Activated CD8-positive, alpha-beta memory T cell treated with anti-CD3 and anti-CD28 coated beads for 48 hours (primary cell): ENCODE data around the gene SLC23A1.
"Not testable (repeated sequence)": the region's sequence is repeated elsewhere in the genome, so short reads cannot be mapped to it uniquely, and the experiment has no call there.

Source experiments
- DNase-seq, 3 experiments: peaks; one replicate each; pipeline ENCODE4 v3.0.0-alpha.2; 2020; ENCODE audit warnings: low read depth in 2 of 3, low spot score in 2 of 3

The SLC23A1 gene

DNA sequence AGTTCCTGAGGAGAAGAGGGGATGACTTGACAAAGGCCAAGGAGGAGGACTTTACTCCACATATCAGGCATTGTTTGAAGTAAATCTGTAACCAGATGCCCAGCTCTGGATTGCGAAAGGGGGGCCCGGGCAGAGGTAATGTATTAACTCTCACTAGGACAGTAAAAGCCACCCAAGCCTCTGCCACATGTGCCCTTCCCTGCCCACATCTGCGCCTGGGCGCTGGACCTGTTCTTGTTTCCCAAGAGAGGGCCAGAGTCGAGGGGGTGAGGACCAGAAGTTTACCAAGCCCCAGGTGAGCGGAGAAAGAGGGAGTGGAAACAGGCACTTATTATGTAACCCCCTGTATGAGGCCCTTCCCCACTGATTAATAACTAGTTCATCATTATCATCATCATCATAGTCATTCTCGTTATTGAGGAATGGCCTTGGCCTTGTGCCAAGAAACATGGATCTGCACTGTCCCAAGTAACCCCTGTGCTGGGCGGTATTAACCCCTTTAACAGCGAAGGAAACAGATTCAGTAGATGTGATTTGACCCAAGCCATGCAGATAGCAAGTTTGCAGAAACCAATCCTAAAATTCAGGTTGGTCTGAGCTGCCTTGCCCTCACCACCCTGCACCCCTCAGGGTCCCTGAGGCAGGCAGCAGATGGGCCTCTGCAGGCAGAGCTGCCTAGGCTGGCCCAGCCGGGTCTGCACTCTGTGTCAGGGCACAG lies at the start of gene SLC23A1:
SLC23A1 (minus strand) TSS at position 23 of the 718 bp plus-strand sequence. CDS start 44 bp downstream, outside the sequence.
- DNase-seq = no peak

DNA sequence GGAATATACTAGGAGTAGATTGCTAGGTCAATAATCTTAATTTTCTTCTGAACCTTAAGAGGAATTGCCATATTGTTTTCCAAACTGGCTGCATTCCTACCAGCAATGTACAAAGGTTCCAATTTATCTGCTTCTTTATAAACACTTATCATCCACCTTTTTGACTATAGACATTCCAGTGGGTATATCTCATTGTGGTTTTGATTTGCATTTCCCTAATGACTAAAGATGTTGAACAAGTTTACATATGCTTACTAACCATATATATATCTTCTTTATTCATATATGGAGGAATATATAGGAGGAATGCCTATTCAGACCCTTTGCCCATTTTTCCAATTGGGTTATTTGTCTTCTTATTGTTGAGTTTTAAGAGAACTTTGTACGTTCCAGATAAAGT lies 48.6 kb upstream of the SLC23A1 start:
- no peak for DNase-seq

- DNase-seq = no peak
Observed at GRCh38 chr5:139430015-139430414, 46.9 kb upstream of the SLC23A1 start.

DNA sequence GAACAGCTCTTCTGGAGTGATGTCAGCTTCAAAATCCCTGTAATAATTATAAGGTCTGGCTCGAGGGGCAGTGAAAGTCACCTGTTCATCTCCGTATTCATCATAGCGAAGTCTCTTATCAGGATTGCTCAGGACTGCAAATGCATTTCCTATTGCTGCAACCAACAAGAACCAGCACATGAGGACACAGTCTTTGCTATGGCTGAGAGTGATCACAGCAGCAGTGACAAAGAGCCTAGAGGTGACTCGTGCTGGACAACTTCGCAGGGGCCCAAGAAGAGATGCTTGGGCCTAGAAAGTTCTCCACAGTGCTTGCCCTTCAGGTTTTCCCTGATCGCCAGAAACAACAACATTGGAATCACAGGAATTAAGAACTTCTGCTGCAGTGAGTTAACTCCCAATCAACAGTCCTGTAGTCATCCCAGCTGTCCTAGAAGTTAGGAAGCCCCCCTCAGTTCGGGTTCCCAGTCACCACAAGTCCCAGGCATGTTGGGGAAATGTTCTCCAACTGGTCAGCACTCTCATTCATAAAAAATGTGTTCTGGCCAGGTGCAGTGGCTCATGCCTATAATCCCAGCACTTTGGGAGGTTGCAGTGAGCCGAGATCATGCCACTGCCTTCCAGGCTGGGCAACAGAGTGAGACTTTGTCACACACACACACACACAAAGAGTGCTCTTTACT lies 43.2 kb upstream of the SLC23A1 start:
- DNase-seq = no peak

GRCh38 chr5:139425497-139425896 lies 42.4 kb upstream of the SLC23A1 start:
- no peak for DNase-seq

- no peak for DNase-seq
Observed at GRCh38 chr5:139422307-139422893, 39.3 kb upstream of the SLC23A1 start.

- no peak for DNase-seq
Observed at GRCh38 chr5:139419226-139420192, 36.4 kb upstream of the SLC23A1 start.

- DNase-seq = no peak
Observed at GRCh38 chr5:139418793-139419192, 35.7 kb upstream of the SLC23A1 start.

- DNase-seq = no peak
Observed at GRCh38 chr5:139417214-139417613, 34.1 kb upstream of the SLC23A1 start.

DNA sequence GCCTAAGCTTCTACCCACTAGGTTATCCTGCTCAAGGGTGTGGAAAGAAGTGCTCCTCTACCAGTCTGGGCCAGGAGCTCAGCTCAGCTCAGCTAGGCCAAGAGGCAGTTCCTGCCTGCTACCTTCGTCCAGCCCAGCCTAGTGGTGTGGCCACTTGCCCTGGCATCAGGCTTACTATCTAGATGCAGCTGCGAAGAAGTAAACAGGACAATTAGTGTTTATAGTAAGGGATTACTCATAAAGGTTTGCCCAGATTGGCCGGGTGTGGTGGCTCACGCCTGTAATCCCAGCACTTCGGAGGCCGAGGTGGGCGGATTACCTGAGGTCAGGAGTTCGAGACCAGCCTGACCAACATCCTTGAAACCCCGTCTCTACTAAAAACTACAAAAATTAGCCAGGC lies 33.6 kb upstream of the SLC23A1 start:
- no peak for DNase-seq

- DNase-seq = no peak
Observed at GRCh38 chr5:139415869-139416268, 32.8 kb upstream of the SLC23A1 start.

GRCh38 chr5:139415221-139415861 lies 32.2 kb upstream of the SLC23A1 start:
- no peak for DNase-seq

DNA sequence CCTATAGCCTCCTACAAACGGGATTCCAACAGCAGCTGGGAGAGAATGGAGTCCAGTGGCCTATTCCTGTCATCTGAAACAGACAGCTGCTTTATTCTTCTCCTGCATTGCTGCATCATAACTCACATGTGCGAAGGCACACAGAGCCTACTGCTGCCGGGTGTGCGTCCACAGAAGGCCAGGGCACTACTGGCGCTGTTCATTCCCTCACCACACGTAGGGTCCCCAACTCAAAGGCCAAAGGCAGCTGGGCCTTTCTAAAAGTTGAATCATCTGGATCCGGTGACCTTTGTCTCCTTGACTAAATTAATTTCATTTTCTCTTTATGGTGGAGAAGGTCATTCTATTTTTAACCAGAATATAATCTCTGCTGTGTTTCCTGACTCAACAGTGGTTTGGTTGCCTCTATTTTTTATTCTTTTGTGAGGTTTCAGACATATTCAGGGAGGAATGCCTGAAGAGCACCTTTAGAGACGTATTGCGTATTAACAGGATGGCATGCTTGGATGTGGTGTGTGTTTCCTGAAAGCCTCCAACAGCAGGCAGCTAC lies 31.6 kb upstream of the SLC23A1 start:
- DNase-seq = no peak

GRCh38 chr5:139413963-139414362 lies 30.9 kb upstream of the SLC23A1 start:
- no peak for DNase-seq

DNA sequence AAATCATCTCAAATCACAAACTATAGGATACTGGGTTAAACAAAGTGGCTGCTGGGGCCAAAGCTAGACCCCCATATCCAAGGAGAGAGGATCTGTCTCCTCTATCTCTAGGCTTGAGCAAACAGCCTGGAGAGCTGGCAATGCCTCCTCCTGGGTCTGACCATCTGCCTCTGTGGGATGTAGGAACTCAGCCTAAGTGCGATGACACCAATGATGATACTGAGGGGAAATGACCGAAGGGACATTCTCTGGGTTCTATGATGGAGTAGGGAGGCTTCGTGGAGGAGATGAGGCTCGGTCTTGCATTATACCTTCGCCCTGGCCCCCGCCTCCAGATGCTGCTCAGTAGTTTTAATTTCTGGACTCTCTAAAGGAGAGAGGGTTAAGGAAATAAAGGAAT lies 30.1 kb upstream of the SLC23A1 start:
- DNase-seq = no peak

DNA sequence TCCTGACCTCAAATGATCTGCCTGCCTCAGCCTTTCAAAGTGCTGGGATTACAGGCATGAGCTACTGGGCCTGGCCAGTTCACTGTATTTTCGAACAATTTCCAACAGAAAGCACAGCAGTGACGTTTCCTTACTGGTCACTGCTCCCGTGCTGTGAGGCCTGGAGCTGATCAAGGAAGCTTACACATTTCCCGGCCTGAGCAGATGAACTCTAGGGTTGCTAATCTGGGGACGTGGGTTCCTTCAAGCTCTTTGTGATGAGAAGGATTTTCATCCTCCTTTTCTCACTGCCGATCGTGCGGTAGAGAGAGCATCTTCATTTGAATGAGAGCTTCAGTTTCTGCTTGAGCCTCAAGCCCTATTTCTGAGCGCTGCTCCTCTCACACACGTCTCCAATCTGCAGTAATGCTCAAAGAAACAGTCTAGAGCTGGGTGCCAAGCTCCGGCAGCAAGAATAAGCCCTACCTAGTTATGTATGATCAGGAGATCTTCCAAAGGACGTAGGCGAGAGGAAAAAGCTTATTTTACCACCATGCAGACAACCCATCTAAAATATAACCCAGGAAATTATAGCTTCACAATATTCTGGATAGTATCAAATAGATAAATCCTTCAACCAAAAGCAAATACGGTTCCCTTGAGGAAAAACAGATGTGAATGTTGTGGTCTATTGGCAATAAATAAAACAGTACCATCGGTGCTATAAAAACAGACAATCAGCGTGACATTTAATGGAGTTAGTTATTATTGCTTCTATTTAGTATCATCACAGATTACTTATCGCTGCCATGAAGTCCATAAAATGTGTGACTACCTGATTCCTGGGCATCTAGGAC lies 28.1 kb upstream of the SLC23A1 start:
- no peak for DNase-seq

- no peak for DNase-seq
Observed at GRCh38 chr5:139410121-139410992, 27.3 kb upstream of the SLC23A1 start.

GRCh38 chr5:139409116-139409515 lies 26.0 kb upstream of the SLC23A1 start:
- not testable (repeated sequence) for DNase-seq

GRCh38 chr5:139408191-139408590 lies 25.1 kb upstream of the SLC23A1 start:
- DNase-seq = no peak
